Measurements from ENCODE around the gene UIMC1. TPM values are rescaled to one million over a fixed set of nuclear protein-coding genes. Genes with fewer than 3 reads are reported as not detected.

UIMC1 gene
- polyA plus RNA-seq, 1 of the 3 experiments (the other 2 are of a cell fraction) = 19.9 TPM

GRCh38 chr5:176869501-176870109, 137.0 kb downstream of the UIMC1 start:
- H3K9ac ChIP-seq = no peak overlapping the region
- no peak overlapping the region for H3K4me2 ChIP-seq
- no peaks in the 10 kb centered on the region for H4K20me1 ChIP-seq (ENCODE audit: insufficient read depth)
- H3K4me1 ChIP-seq (ENCODE audit: control insufficient read depth in 1 of 2, insufficient read depth in 2 of 2, low read depth in 1 of 2, low read length in 1 of 2) = peaks cover 0 to 52% of the 10 kb centered on the region in 2 experiments; a peak in 2 of 4 replicates
- no peak overlapping the region for H3K4me3 ChIP-seq (ENCODE audit: low read depth in 2 of 2, low read length in 1 of 2)
- H3K9me3 ChIP-seq = no peaks in the 10 kb centered on the region
- no peak overlapping the region for H2AFZ ChIP-seq (ENCODE audit: low read depth)
- ChIA-PET CTCF (interaction anchor here (0.8 to 2.3 kb wide), 9 partner anchors 9 to 209 kb away, joined by 3 to 13 read pairs (median 5); no protein-coding TSS in a partner anchor), POLR2A (no interaction called here)
- no peaks in the 10 kb centered on the region for H3F3A ChIP-seq (replicated peaks; ENCODE audit: insufficient read depth)
- no peaks in the 10 kb centered on the region for H3K9me2 ChIP-seq
- TF ChIP-seq FOXM1 (IDR thresholded peaks at IDR 0.05; ENCODE audit: low read depth) = no peak
- TF ChIP-seq MXI1 (IDR thresholded peaks at IDR 0.05; ENCODE audit: low read depth, low read length) = no peak
- no peak for TF ChIP-seq SIN3A (IDR thresholded peaks at IDR 0.05; ENCODE audit: borderline replicate concordance, low read depth, low read length)
- no peak for TF ChIP-seq ELF1 (IDR thresholded peaks at IDR 0.05)
- TF ChIP-seq ZBTB33 (IDR thresholded peaks at IDR 0.05; ENCODE audit: borderline replicate concordance, low read depth) = no peak
- no peak for TF ChIP-seq TAF1 (IDR thresholded peaks at IDR 0.05; ENCODE audit: borderline replicate concordance, low read depth, low read length)
- no peak for TF ChIP-seq SMC3 (IDR thresholded peaks at IDR 0.05; ENCODE audit: low read depth, low read length)
- no peak for TF ChIP-seq RFX5 (IDR thresholded peaks at IDR 0.05; ENCODE audit: low read length)
- TF ChIP-seq RXRA (IDR thresholded peaks at IDR 0.05; ENCODE audit: borderline replicate concordance, low read depth) = no peak
- TF ChIP-seq REST (IDR thresholded peaks at IDR 0.05; ENCODE audit: low read depth, low read length) = no peak
- no peak for TF ChIP-seq FOXJ3 (CRISPR knock-in tag; IDR thresholded peaks at IDR 0.05)
- no peak for TF ChIP-seq RCOR1 (IDR thresholded peaks at IDR 0.05; ENCODE audit: low read length)
- TF ChIP-seq GATA2 (CRISPR knock-in tag; IDR thresholded peaks at IDR 0.05) = no peak
- TF ChIP-seq CHD2 (IDR thresholded peaks at IDR 0.05; ENCODE audit: low read length, partially characterized antibody) = no peak
- TF ChIP-seq GABPA (IDR thresholded peaks at IDR 0.05; ENCODE audit: low read depth) = no peak
- TF ChIP-seq IRF3 (IDR thresholded peaks at IDR 0.05; ENCODE audit: low read depth, low read length) = no peak
- no peak for TF ChIP-seq CTCF (IDR thresholded peaks at IDR 0.05)
- 74% methylated on average over 27 of the region's 38 CpGs for WGBS (ENCODE audit: low lambda C conversion rate)
- DNase-seq = no peak
- no peaks in the 10 kb centered on the region for H3K79me2 ChIP-seq (ENCODE audit: insufficient read depth)
- peaks cover 4% of the 10 kb centered on the region; the same call in 1 of the 2 replicates for H3K27me3 ChIP-seq (ENCODE audit: insufficient read depth)
- no peak overlapping the region for H3K27ac ChIP-seq (ENCODE audit: low read depth in 2 of 2, low read length in 1 of 2)
- no peaks in the 10 kb centered on the region for H3K36me3 ChIP-seq (replicated peaks in 1 of 2; ENCODE audit: control insufficient read depth in 1 of 2, insufficient read depth in 2 of 2, low read length in 1 of 2)
